ENCODE results near the gene INTS6.

INTS6 gene

GRCh38 chr13:51451134-51451466, 1.7 kb downstream of the INTS6 start:
- H3K9me3 ChIP-seq (replicated peaks; ENCODE audit: insufficient read depth, low read length), result no peaks in the 10 kb centered on the region
- no peaks in the 10 kb centered on the region for H3K9me2 ChIP-seq (replicated peaks; ENCODE audit: insufficient read depth, low read length)
- H2AFZ ChIP-seq (ENCODE audit: low read length), result peak overlapping the region; percentile 46; the same call in 1 of the 2 replicates
- H3K79me2 ChIP-seq (ENCODE audit: low read length), result peaks cover 9% of the 10 kb centered on the region; the same call in 1 of the 2 replicates
- no peaks in the 10 kb centered on the region for H3K4me1 ChIP-seq (ENCODE audit: low read length)
- DNase-seq, result no peak
- peak overlapping the region; percentile 55; the same call in 1 of the 2 replicates for H3K27ac ChIP-seq (ENCODE audit: low read length)
- no peaks in the 10 kb centered on the region for H3K27me3 ChIP-seq (replicated peaks; ENCODE audit: insufficient read depth, low read length)
- H3K4me3 ChIP-seq (ENCODE audit: low read length), result peak overlapping the region; percentile 67
- H3K36me3 ChIP-seq (replicated peaks; ENCODE audit: insufficient read depth, low read length), result no peaks in the 10 kb centered on the region
- H4K20me1 ChIP-seq (ENCODE audit: insufficient read depth, low read length), result no peaks in the 10 kb centered on the region
- peak overlapping the region; percentile 66; the same call in 1 of the 2 replicates for H3K9ac ChIP-seq (ENCODE audit: low read length)
- H3F3A ChIP-seq (ENCODE audit: insufficient read depth, low read length), result no peaks in the 10 kb centered on the region
- TF ChIP-seq EZH2phosphoT487 (IDR thresholded peaks at IDR 0.05; ENCODE audit: low read length) (no peak), EZH2 (optimal IDR thresholded peaks at IDR 0.05; ENCODE audit: low read depth, low read length) (no peak)
- TF ChIP-seq, protein P1, sequence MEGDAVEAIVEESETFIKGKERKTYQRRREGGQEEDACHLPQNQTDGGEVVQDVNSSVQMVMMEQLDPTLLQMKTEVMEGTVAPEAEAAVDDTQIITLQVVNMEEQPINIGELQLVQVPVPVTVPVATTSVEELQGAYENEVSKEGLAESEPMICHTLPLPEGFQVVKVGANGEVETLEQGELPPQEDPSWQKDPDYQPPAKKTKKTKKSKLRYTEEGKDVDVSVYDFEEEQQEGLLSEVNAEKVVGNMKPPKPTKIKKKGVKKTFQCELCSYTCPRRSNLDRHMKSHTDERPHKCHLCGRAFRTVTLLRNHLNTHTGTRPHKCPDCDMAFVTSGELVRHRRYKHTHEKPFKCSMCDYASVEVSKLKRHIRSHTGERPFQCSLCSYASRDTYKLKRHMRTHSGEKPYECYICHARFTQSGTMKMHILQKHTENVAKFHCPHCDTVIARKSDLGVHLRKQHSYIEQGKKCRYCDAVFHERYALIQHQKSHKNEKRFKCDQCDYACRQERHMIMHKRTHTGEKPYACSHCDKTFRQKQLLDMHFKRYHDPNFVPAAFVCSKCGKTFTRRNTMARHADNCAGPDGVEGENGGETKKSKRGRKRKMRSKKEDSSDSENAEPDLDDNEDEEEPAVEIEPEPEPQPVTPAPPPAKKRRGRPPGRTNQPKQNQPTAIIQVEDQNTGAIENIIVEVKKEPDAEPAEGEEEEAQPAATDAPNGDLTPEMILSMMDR (IDR thresholded peaks at IDR 0.05; ENCODE audit: low read length), result no peak
- H3K4me2 ChIP-seq (ENCODE audit: low read depth, low read length), result peak overlapping the region; percentile 75

- no peak overlapping the region for H3K9ac ChIP-seq (ENCODE audit: low read length)
- no peaks in the 10 kb centered on the region for H3K9me3 ChIP-seq (replicated peaks; ENCODE audit: insufficient read depth, low read length)
- no peaks in the 10 kb centered on the region for H3K36me3 ChIP-seq (replicated peaks; ENCODE audit: insufficient read depth, low read length)
- no peak overlapping the region for H2AFZ ChIP-seq (ENCODE audit: low read length)
- H3K4me3 ChIP-seq (ENCODE audit: low read length), result no peak overlapping the region
- peaks cover 5% of the 10 kb centered on the region; the same call in 1 of the 2 replicates for H3K79me2 ChIP-seq (ENCODE audit: low read length)
- H3K9me2 ChIP-seq (replicated peaks; ENCODE audit: insufficient read depth, low read length), result no peaks in the 10 kb centered on the region
- TF ChIP-seq, protein P1 (IDR thresholded peaks at IDR 0.05; ENCODE audit: low read length), result no peak
- TF ChIP-seq EZH2 (optimal IDR thresholded peaks at IDR 0.05; ENCODE audit: low read depth, low read length) (no peak), EZH2phosphoT487 (IDR thresholded peaks at IDR 0.05; ENCODE audit: low read length) (no peak)
- H3K4me1 ChIP-seq (ENCODE audit: low read length), result no peaks in the 10 kb centered on the region
- H3K27me3 ChIP-seq (replicated peaks; ENCODE audit: insufficient read depth, low read length), result no peaks in the 10 kb centered on the region
- no peak overlapping the region for H3K27ac ChIP-seq (ENCODE audit: low read length)
- H3K4me2 ChIP-seq (ENCODE audit: low read depth, low read length), result no peak overlapping the region
- H3F3A ChIP-seq (ENCODE audit: insufficient read depth, low read length), result no peaks in the 10 kb centered on the region
- no peak for DNase-seq
- H4K20me1 ChIP-seq (ENCODE audit: insufficient read depth, low read length), result no peaks in the 10 kb centered on the region
Measured at GRCh38 chr13:51449018-51449417, 3.8 kb downstream of the INTS6 start.

- H2AFZ ChIP-seq (ENCODE audit: low read length), result no peak overlapping the region
- no peak for TF ChIP-seq EZH2phosphoT487 (IDR thresholded peaks at IDR 0.05; ENCODE audit: low read length)
- TF ChIP-seq, protein P1 (IDR thresholded peaks at IDR 0.05; ENCODE audit: low read length), result no peak; the same call in 1 of the 2 replicates
- no peak for TF ChIP-seq EZH2 (optimal IDR thresholded peaks at IDR 0.05; ENCODE audit: low read depth, low read length)
- no peak for DNase-seq
- no peak overlapping the region for H3K4me3 ChIP-seq (ENCODE audit: low read length)
- no peaks in the 10 kb centered on the region for H3K36me3 ChIP-seq (replicated peaks; ENCODE audit: insufficient read depth, low read length)
- H3K9ac ChIP-seq (ENCODE audit: low read length), result no peak overlapping the region
- H3F3A ChIP-seq (ENCODE audit: insufficient read depth, low read length), result no peaks in the 10 kb centered on the region
- no peaks in the 10 kb centered on the region for H3K79me2 ChIP-seq (ENCODE audit: low read length)
- H3K4me2 ChIP-seq (ENCODE audit: low read depth, low read length), result no peak overlapping the region
- no peaks in the 10 kb centered on the region for H3K9me2 ChIP-seq (replicated peaks; ENCODE audit: insufficient read depth, low read length)
- no peaks in the 10 kb centered on the region for H3K9me3 ChIP-seq (replicated peaks; ENCODE audit: insufficient read depth, low read length)
- no peak overlapping the region for H3K27ac ChIP-seq (ENCODE audit: low read length)
- no peaks in the 10 kb centered on the region for H3K27me3 ChIP-seq (replicated peaks; ENCODE audit: insufficient read depth, low read length)
- no peaks in the 10 kb centered on the region for H3K4me1 ChIP-seq (ENCODE audit: low read length)
- no peaks in the 10 kb centered on the region for H4K20me1 ChIP-seq (ENCODE audit: insufficient read depth, low read length)
Measured at GRCh38 chr13:51444922-51445321, 7.9 kb downstream of the INTS6 start.
